ENCODE results near the gene SORT1.
A peak's percentile ranks its signal among the peaks of the same experiment; 100 is the strongest.

SORT1 gene

GRCh38 chr1:109263234-109263596 is 134.5 kb downstream of the SORT1 start:
- no peak overlapping the region for H3K4me3 ChIP-seq (ENCODE audit: low read length)
- DNase-seq (ENCODE audit: low read depth) = peak; percentile 98
- TF ChIP-seq CTCF (IDR thresholded peaks at IDR 0.05; ENCODE audit: insufficient read depth, low read depth, low read length, missing control alignments) = no peak

- no peak for DNase-seq (ENCODE audit: low read depth)
- no peak for TF ChIP-seq CTCF (IDR thresholded peaks at IDR 0.05; ENCODE audit: insufficient read depth, low read depth, low read length, missing control alignments)
- H3K4me3 ChIP-seq (ENCODE audit: low read length) = no peak overlapping the region
These were observed 135.3 kb downstream of the SORT1 start for GRCh38 chr1:109262231-109263055.

- no peak overlapping the region for H3K4me3 ChIP-seq (ENCODE audit: low read length)
- no peak for DNase-seq (ENCODE audit: low read depth)
- no peak for TF ChIP-seq CTCF (IDR thresholded peaks at IDR 0.05; ENCODE audit: insufficient read depth, low read depth, low read length, missing control alignments)
These were observed 136.1 kb downstream of the SORT1 start for GRCh38 chr1:109261578-109261977.

GRCh38 chr1:109261006-109261405 is 136.7 kb downstream of the SORT1 start:
- no peak for DNase-seq (ENCODE audit: low read depth)
- H3K4me3 ChIP-seq (ENCODE audit: low read length) = no peak overlapping the region
- TF ChIP-seq CTCF (IDR thresholded peaks at IDR 0.05; ENCODE audit: insufficient read depth, low read depth, low read length, missing control alignments) = no peak

GRCh38 chr1:109259674-109260557 is 137.8 kb downstream of the SORT1 start:
- TF ChIP-seq CTCF (IDR thresholded peaks at IDR 0.05; ENCODE audit: insufficient read depth, low read depth, low read length, missing control alignments) = no peak
- no peak overlapping the region for H3K4me3 ChIP-seq (ENCODE audit: low read length)
- no peak for DNase-seq (ENCODE audit: low read depth)

All from epithelial cell of esophagus (primary cell).